ENCODE measurements around the gene RMRP. TPM values are rescaled to one million over a fixed set of nuclear protein-coding genes. Genes with fewer than 3 reads are reported as not detected.

RMRP gene
- total RNA-seq, 1 donor from 2014 or later = 15,881 TPM

DNA sequence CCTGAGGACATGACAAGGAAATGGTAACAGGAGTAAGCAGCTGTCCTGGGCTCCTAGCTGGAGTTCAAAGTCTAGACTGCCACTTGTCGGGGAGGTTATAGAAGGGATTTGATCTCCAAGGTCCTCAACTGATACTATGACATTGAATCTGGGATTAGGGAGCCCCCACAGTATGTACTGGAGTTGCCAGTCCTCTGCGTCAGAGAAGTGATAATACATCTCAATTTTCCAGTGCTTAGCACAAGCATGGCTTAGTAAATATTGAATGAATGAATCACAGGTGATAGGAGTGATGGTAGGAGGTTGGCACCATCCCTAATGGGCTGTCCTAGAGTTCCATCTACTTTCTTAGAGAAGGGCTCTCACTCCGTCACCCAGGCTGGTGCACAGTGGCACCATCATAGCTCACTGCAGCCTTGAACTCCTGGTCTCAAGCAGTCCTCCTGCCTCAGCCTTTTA, 38.2 kb upstream of the RMRP start:
- TF ChIP-seq, protein P1, sequence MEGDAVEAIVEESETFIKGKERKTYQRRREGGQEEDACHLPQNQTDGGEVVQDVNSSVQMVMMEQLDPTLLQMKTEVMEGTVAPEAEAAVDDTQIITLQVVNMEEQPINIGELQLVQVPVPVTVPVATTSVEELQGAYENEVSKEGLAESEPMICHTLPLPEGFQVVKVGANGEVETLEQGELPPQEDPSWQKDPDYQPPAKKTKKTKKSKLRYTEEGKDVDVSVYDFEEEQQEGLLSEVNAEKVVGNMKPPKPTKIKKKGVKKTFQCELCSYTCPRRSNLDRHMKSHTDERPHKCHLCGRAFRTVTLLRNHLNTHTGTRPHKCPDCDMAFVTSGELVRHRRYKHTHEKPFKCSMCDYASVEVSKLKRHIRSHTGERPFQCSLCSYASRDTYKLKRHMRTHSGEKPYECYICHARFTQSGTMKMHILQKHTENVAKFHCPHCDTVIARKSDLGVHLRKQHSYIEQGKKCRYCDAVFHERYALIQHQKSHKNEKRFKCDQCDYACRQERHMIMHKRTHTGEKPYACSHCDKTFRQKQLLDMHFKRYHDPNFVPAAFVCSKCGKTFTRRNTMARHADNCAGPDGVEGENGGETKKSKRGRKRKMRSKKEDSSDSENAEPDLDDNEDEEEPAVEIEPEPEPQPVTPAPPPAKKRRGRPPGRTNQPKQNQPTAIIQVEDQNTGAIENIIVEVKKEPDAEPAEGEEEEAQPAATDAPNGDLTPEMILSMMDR (IDR thresholded peaks at IDR 0.05; ENCODE audit: insufficient read depth, low read length, severe bottlenecking) = no peak
- no peak overlapping the region for H3K4me3 ChIP-seq (ENCODE audit: low read depth, low read length)
- DNase-seq (ENCODE audit: low read depth) = peak; percentile 69
- no peaks in the 10 kb centered on the region for H3K27me3 ChIP-seq (ENCODE audit: control insufficient read depth, insufficient read depth, low read length)
- peaks cover 28% of the 10 kb centered on the region for H3K36me3 ChIP-seq (ENCODE audit: control insufficient read depth, insufficient read depth, low read length)
- FAIRE-seq = no peak

DNA sequence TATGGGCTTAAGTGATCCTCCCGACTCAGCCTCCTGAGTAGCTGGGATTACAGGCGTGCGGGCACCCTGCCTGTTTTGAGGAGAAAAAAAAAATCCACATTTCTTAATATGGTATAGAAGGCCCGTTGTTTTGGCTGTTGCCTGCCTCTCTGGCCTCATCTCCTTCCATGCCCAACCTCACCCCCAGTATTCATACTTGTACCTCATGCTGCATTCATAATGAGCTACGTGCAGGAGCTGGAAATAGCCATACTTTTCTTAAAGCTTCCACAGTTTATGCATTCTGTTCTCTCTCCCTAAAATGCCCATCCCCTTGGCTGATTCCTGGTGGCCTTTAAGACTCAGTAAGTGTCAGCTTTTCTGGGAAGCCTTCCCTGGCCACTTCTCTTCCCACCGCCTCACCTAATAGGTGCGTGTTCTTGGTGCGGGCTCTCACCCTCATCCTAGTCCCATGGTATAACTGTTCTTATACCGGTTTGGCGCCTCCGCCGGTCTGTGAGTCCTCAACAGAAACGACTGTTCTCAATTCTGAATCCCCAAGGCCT, 34.0 kb upstream of the RMRP start:
- FAIRE-seq = no peak
- DNase-seq (ENCODE audit: low read depth) = no peak
- no peak overlapping the region for H3K4me3 ChIP-seq (ENCODE audit: low read depth, low read length)
- peaks cover 5% of the 10 kb centered on the region for H3K36me3 ChIP-seq (ENCODE audit: control insufficient read depth, insufficient read depth, low read length)
- TF ChIP-seq, protein P1 (IDR thresholded peaks at IDR 0.05; ENCODE audit: insufficient read depth, low read length, severe bottlenecking) = no peak
- no peaks in the 10 kb centered on the region for H3K27me3 ChIP-seq (ENCODE audit: control insufficient read depth, insufficient read depth, low read length)

DNA sequence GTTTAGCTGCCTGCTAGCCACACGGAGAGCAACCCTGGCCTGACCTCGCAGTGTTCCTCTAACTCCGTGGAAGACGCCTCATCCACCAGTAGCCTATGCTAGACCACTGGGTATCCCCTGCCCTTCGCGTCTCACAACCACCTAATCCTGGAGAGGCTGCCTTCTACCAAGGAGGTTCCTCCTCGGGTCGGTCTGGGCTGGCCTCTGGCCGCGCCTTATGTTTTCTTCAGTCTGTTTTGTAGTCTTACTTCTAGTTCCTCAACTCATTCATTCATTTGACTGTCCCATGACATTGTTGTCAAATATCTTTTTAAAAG, 33.5 kb upstream of the RMRP start:
- H3K27me3 ChIP-seq (ENCODE audit: control insufficient read depth, insufficient read depth, low read length) = no peaks in the 10 kb centered on the region
- no peak for DNase-seq (ENCODE audit: low read depth)
- H3K36me3 ChIP-seq (ENCODE audit: control insufficient read depth, insufficient read depth, low read length) = peaks cover 8% of the 10 kb centered on the region
- H3K4me3 ChIP-seq (ENCODE audit: low read depth, low read length) = peak overlapping the region; percentile 65
- TF ChIP-seq, protein P1 (IDR thresholded peaks at IDR 0.05; ENCODE audit: insufficient read depth, low read length, severe bottlenecking) = no peak
- no peak for FAIRE-seq

DNA sequence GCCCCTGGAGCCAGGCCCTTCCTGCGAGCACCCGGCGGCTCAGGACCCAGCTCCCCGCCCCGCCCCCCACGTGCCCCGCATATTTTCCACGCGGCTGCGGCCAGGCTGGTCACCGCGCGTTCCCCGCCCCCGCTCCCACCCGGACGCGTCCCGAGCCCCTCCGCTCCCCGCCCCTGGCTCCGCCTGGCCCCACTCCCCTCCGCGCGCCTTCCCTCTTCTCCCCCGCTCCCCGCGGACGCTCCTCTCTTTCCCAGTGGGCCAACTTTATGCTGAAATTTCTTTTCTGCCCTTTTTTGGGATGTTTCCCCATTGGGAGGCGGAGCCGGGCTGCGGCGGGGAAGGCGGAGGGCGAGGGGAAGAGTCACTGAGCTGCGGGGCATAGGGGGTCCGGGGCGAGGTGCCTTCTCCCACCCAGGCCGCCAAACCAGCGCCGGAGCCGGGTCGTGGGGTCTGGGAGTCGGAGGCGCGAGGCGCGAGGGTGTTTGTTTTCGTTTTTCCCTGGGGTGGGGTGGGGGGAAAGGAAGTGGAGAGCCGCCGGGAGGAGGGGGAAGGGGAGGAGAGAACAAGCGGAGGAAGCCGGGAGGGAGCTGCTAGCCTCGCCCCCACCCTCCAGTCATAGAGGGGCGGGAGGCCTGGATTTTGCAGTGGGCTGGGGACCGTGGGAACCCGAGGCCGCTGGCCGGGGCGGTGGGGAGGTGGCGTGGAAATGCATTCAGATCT, 33.0 kb upstream of the RMRP start:
- FAIRE-seq (no peak), DNase-seq (ENCODE audit: low read depth) (no peak)
- H3K27me3 ChIP-seq (ENCODE audit: control insufficient read depth, insufficient read depth, low read length) = no peaks in the 10 kb centered on the region
- TF ChIP-seq, protein P1 (IDR thresholded peaks at IDR 0.05; ENCODE audit: insufficient read depth, low read length, severe bottlenecking) = no peak
- peaks cover 8% of the 10 kb centered on the region for H3K36me3 ChIP-seq (ENCODE audit: control insufficient read depth, insufficient read depth, low read length)
- peak overlapping the region; percentile 65 for H3K4me3 ChIP-seq (ENCODE audit: low read depth, low read length)

DNA sequence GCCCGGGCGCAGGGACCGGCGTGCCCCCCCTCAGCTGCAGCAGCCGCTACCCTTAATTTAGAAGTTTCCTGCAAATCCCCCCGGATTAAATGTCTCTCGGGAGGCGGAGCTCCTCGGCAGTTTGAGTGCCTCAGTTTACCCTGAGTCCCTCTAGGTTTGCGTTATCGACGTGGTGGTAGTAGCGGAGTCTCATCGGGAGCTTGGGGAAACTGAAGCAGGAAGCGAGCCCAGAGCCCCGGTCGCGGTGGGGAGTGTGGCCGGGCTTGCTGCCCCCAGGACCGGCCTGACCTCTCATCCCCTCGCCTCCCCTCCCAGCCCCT, 32.4 kb upstream of the RMRP start:
- FAIRE-seq (no peak), DNase-seq (ENCODE audit: low read depth) (no peak)
- TF ChIP-seq, protein P1 (IDR thresholded peaks at IDR 0.05; ENCODE audit: insufficient read depth, low read length, severe bottlenecking) = no peak
- Histone ChIP-seq H3K36me3 (ENCODE audit: control insufficient read depth, insufficient read depth, low read length) (peaks cover 10% of the 10 kb centered on the region), H3K4me3 (ENCODE audit: low read depth, low read length) (peak overlapping the region; percentile 65), H3K27me3 (ENCODE audit: control insufficient read depth, insufficient read depth, low read length) (no peaks in the 10 kb centered on the region)
